GM12878 (cell line): Measurements from ENCODE around the gene SUSD6. TPM values are rescaled to one million over a fixed set of nuclear protein-coding genes. Genes with fewer than 3 reads are reported as not detected.

Experiments used
- ATAC-seq: fragments of 200-7000 bp; cut with Tn5 transposase; 3 replicates; pipeline ENCODE4 v1.9.1; 2020; ENCODE audit warnings: mild to moderate bottlenecking, moderate library complexity
- BruUV-seq: library from RNA; stranded (reverse); fragments of 400-500 nt; replicated peaks from 2 replicates; lab custom pipeline; 2021; lab: Mats Ljungman, UMichigan
- CTCF ChIA-PET: fragments of 300-600 bp; sonication (Branson Sonifier 250); formaldehyde crosslinking; extraction: SDS; loops from one replicate; lab custom pipeline; 2021; ENCODE audit warnings: inconsistent platforms; lab: Yijun Ruan, JAX
- POLR2A ChIA-PET: fragments of 350-600 bp; formaldehyde crosslinking; extraction: SDS; loops from one replicate; lab custom pipeline; 2021; ENCODE audit warnings: inconsistent platforms; lab: Charles Lee
- RAD21 ChIA-PET: fragments of 300-600 bp; sonication (Branson Sonifier 250); formaldehyde crosslinking; loops from one replicate; lab custom pipeline; 2023; ENCODE audit warnings: antibody characterized with exemption; ENCODE audit not compliant: unreplicated experiment; lab: Charles Lee
- SMC1A ChIA-PET: fragments of 300-600 bp; sonication (Branson Sonifier 250); formaldehyde crosslinking; loops from one replicate; lab custom pipeline; 2023; ENCODE audit not compliant: unreplicated experiment, uncharacterized antibody; lab: Charles Lee
- DNase-seq: peaks from one replicate; pipeline ENCODE4 v3.0.0-alpha.2; 2011; ENCODE audit warnings: low read depth, low spot score
- FAIRE-seq: peaks from 3 replicates; lab custom pipeline; 2011; peaks lifted over from hg19 to GRCh38; lab: Jason Lieb, UNC
- H2AFZ ChIP-seq: 2 replicates; pipeline ENCODE4 v1.6.0; 2011; ENCODE audit warnings: low read depth, low read length, control low read depth; ENCODE audit not compliant: control insufficient read depth
- H3K27ac ChIP-seq: 2 replicates; pipeline ENCODE4 v1.5.1; 2011; ENCODE audit warnings: control low read depth; ENCODE audit not compliant: control insufficient read depth, insufficient read depth
- H3K27me3 ChIP-seq, 2 experiments: replicated peaks in 1 of 2; 2 replicates each; pipeline versions ENCODE4 v1.6.0 to v1.6.1; 2011; ENCODE audit warnings: low read length in 1 of 2; ENCODE audit not compliant: control insufficient read depth in 2 of 2, insufficient read depth in 2 of 2
- H3K36me3 ChIP-seq, 2 experiments: 2 replicates each; pipeline ENCODE4 v1.5.1; 2011; ENCODE audit warnings: low read length in 1 of 2; ENCODE audit not compliant: control insufficient read depth in 2 of 2, insufficient read depth in 2 of 2
- H3K4me1 ChIP-seq: 2 replicates; pipeline ENCODE4 v1.6.1; 2011; ENCODE audit warnings: mild to moderate bottlenecking, low read length, moderate library complexity, mixed read lengths; ENCODE audit not compliant: control insufficient read depth, insufficient read depth
- H3K4me2 ChIP-seq: 2 replicates; pipeline ENCODE4 v1.6.0; 2011; ENCODE audit warnings: control low read depth; ENCODE audit not compliant: control insufficient read depth, insufficient read depth
- H3K4me3 ChIP-seq: fragments of 200-600 bp; sonication (generic); 2 replicates; pipeline ENCODE4 v1.5.1; 2016
- H3K79me2 ChIP-seq: 2 replicates; pipeline ENCODE4 v1.6.0; 2011; ENCODE audit warnings: low read length; ENCODE audit not compliant: control insufficient read depth, insufficient read depth
- H3K9ac ChIP-seq: 2 replicates; pipeline ENCODE4 v1.8.0; 2011; ENCODE audit warnings: low read length, control low read depth, mixed read lengths; ENCODE audit not compliant: control insufficient read depth, insufficient read depth
- H3K9me3 ChIP-seq: replicated peaks from 3 replicates; pipeline ENCODE4 v1.5.1; 2011; ENCODE audit warnings: mild to moderate bottlenecking, low read length; ENCODE audit not compliant: control insufficient read depth, insufficient read depth
- H4K20me1 ChIP-seq: 2 replicates; pipeline ENCODE4 v1.6.0; 2011; ENCODE audit not compliant: control insufficient read depth, insufficient read depth
- ATF2 ChIP-seq: IDR thresholded peaks from 2 replicates; pipeline ENCODE4 v1.6.1; 2012; ENCODE audit warnings: low read length, inconsistent platforms
- E2F8 ChIP-seq: fragments of 450-650 bp; IDR thresholded peaks from 2 replicates; pipeline ENCODE4 v1.6.1; 2018; ENCODE audit warnings: mild to moderate bottlenecking, low read depth, moderate library complexity; ENCODE audit not compliant: partially characterized antibody
- KAT2A ChIP-seq: conservative IDR thresholded peaks from 2 replicates; pipeline ENCODE4 v1.6.1; 2011; ENCODE audit warnings: low read depth, low read length; ENCODE audit not compliant: control insufficient read depth
- NFIC ChIP-seq: IDR thresholded peaks from 2 replicates; pipeline ENCODE4 v1.6.1; 2012; ENCODE audit warnings: low read depth, mild to moderate bottlenecking, inconsistent platforms, low read length, moderate library complexity
- WGBS: methylation state at CpG from one replicate; pipeline ENCODE4 v1.1.6; 2016; ENCODE audit warnings: low lambda C conversion rate; ENCODE audit not compliant: insufficient replicate concordance, insufficient coverage; ENCODE audit errors: missing lambda C conversion rate; 5-methylcytosine and 5-hydroxymethylcytosine counted together
- in situ Hi-C: fragments of 300-500 bp; cut with MboI; formaldehyde crosslinking; loops from 9 replicates; pipeline ENCODE4 v1.14.3; 2018; ENCODE audit warnings: mixed read lengths
- intact Hi-C: fragments of 100-400 bp; cut with micrococcal nuclease; formaldehyde crosslinking; loops from one replicate; pipeline ENCODE4 v1.14.2; 2022; ENCODE audit not compliant: unreplicated experiment
- polyA plus RNA-seq, 11 experiments: library from polyadenylated mRNA; depleted of rRNA in 4 of 11; unstranded in 6 of 11; stranded (reverse) in 5 of 11; fragments of >200 nt; fragmentation: Nextera tagmentation in 4 of 11; fragmentation: Illumina TruSeq in 1 of 11; extraction: Ambion mirVana in 4 of 11; extraction: Trizol in 1 of 11; gene quantifications; 1 replicate in 1 of 11; 2 replicates in 10 of 11; pipeline versions ENCODE4 v1.2.1 to v1.2.3, GENCODE V29; 2011 to 2016; ENCODE audit warnings: inconsistent platforms in 2 of 11, missing spikeins in 2 of 11, low read depth in 1 of 11
- total RNA-seq, 4 experiments: library from RNA; depleted of rRNA in 3 of 4; stranded (reverse); fragments of >200 nt in 3 of 4; fragmentation: Illumina TruSeq in 1 of 4; extraction: Trizol in 1 of 4; gene quantifications; 2 replicates each; pipeline versions ENCODE4 v1.2.1 to v1.2.3, GENCODE V29; 2013 to 2021

Gene SUSD6
- total and polyA plus RNA-seq, 10 of the 15 experiments (the other 5 are each of a cell fraction or from before 2014, with no cell fraction given): 6.6 to 39.8 (median 20.2) TPM

DNA sequence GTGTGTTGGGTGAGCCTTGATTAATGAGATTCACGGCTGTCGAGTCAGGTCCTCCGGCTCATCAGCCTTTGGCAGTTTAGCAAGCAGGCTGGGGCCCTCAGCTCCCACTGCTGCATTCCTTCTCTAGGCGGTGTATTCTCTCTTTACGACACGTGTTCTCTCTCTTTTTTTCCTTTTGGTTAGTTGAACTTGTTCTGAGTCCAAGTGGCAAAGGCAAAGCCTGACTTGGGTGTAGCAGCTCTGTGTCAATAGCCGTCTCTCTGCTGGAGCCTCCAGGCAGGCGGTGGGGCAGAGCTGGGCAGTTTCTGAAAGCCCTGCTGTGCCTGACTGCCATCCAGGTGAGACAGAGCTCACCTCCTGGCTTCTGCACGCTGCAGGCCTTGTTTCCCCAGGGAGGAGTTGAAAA, 46.6 kb downstream of the SUSD6 start (continued):
- TF ChIP-seq E2F8 (no peak), ATF2 (no peak)

DNA sequence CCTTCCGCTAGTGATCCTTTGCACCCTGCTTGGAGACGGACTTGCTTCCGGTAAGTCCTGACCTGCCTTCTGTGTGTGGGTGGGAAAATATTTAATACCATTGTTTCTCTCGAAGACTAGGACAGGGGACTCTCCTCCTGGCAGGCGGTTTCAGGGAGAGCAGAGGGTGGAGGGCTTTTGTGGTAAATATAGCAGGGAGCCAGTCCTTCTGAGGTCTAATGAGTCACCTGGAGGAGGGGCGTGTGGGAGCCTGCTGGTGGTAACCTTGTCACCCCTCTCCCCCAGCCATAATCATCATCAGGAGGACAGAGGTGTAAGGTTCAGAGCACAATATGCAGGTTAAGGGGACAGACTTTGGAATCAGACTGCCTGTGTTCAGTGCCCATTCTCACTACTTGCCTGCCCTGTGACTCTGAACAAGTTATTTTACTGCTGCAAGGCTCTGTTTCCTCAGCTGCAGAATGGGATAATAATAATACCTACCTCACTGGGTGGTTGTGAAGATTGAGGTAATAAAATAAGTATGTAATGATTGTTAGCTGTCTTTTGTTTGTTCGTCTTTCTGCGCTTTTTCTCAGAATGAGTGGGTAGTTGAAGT, 47.4 kb downstream of the SUSD6 start:
- POLR2A ChIA-PET: no interaction called here
- no peaks in the 10 kb centered on the region for H4K20me1 ChIP-seq
- 78% methylated on average over 8 of the region's 8 CpGs for WGBS
- ATAC-seq (no peak), FAIRE-seq (no peak), DNase-seq (no peak)
- intact Hi-C loops (no loop called here), in situ Hi-C loops (no loop called here)
- peaks cover 79% of the 10 kb centered on the region for H3K79me2 ChIP-seq
- TF ChIP-seq KAT2A: no peak
- TF ChIP-seq NFIC: peak; percentile 22; the same call in 1 of the 2 replicates
- H3K9me3 ChIP-seq: no peaks in the 10 kb centered on the region
- RAD21 ChIA-PET: no interaction called here
- H3K4me1 ChIP-seq: peaks cover 13% of the 10 kb centered on the region
- peaks cover 10 to 27% of the 10 kb centered on the region in 2 experiments; a peak in 3 of 4 replicates for H3K36me3 ChIP-seq
- H2AFZ ChIP-seq: no peak overlapping the region
- H3K27ac ChIP-seq: no peak overlapping the region
- no peak overlapping the region for H3K9ac ChIP-seq
- H3K4me3 ChIP-seq: no peak overlapping the region
- H3K4me2 ChIP-seq: no peak overlapping the region
- H3K27me3 ChIP-seq: no peaks in the 10 kb centered on the region
- CTCF ChIA-PET: no interaction called here
- SMC1A ChIA-PET: interaction anchor here (1.2 to 2.3 kb wide), 2 partner anchors 10 to 12 kb away, joined by 3 to 10 read pairs; no protein-coding TSS in a partner anchor
- TSS peak; percentile 35 for BruUV-seq
